Neural cell (in vitro differentiated cells): ENCODE results near the gene MAST2. TPM values are rescaled to one million over a fixed set of nuclear protein-coding genes. Genes with fewer than 3 reads are reported as not detected.

Experiments
- H2AFZ ChIP-seq: fragments of 200-600, 300-800 bp; sonication (generic), shearing (Covaris generic); 2 replicates; pipeline ENCODE4 v1.6.0; 2014; ENCODE audit warnings: low read depth, mild to moderate bottlenecking, antibody characterized with exemption, low read length, moderate library complexity
- H3F3A ChIP-seq: fragments of 200-600 bp; shearing (Covaris generic); 2 replicates; pipeline ENCODE4 v1.6.1; 2016; ENCODE audit warnings: mild to moderate bottlenecking, moderate library complexity, mixed read lengths, antibody characterized with exemption, low read length; ENCODE audit not compliant: insufficient read depth, poor library complexity, severe bottlenecking
- H3K27ac ChIP-seq: fragments of 200-600, 300-800 bp; sonication (generic), shearing (Covaris generic); 2 replicates; pipeline ENCODE4 v1.5.1; 2014; ENCODE audit warnings: mild to moderate bottlenecking, low read length, moderate library complexity
- H3K27me3 ChIP-seq: fragments of 300-800, 200-600 bp; sonication (generic), shearing (Covaris generic); 2 replicates; pipeline ENCODE4 v1.6.0; 2014; ENCODE audit warnings: mild to moderate bottlenecking, low read depth, low read length, moderate library complexity; ENCODE audit not compliant: insufficient read depth
- H3K36me3 ChIP-seq: fragments of 300-800, 200-600 bp; sonication (generic), shearing (Covaris generic); 2 replicates; pipeline ENCODE4 v1.5.1; 2014; ENCODE audit warnings: mild to moderate bottlenecking, antibody characterized with exemption, low read length, moderate library complexity; ENCODE audit not compliant: insufficient read depth
- H3K4me2 ChIP-seq: fragments of 300-800, 200-600 bp; sonication (generic), shearing (Covaris generic); 2 replicates; pipeline ENCODE4 v1.6.0; 2014; ENCODE audit warnings: mild to moderate bottlenecking, low read length
- H3K4me3 ChIP-seq: fragments of 300-800, 200-600 bp; sonication (generic), shearing (Covaris generic); 2 replicates; pipeline ENCODE4 v1.5.1; 2014; ENCODE audit warnings: mild to moderate bottlenecking, low read length, moderate library complexity
- H3K79me2 ChIP-seq: fragments of 200-600 bp; shearing (Covaris generic); replicated peaks from 2 replicates; pipeline ENCODE4 v1.6.0; 2014; ENCODE audit warnings: mild to moderate bottlenecking, low read length, moderate library complexity; ENCODE audit not compliant: insufficient read depth
- H3K9ac ChIP-seq: fragments of 300-800, 200-600 bp; sonication (generic), shearing (Covaris generic); 2 replicates; pipeline ENCODE4 v1.6.1; 2016; ENCODE audit warnings: mild to moderate bottlenecking, low read length, mixed read lengths
- H3K9me2 ChIP-seq: fragments of 200-600 bp; shearing (Covaris generic); 2 replicates; pipeline ENCODE4 v1.6.1; 2016; ENCODE audit warnings: mild to moderate bottlenecking, low read length, mixed read lengths; ENCODE audit not compliant: insufficient read depth
- H3K9me3 ChIP-seq: fragments of 200-600, 300-800 bp; sonication (generic), shearing (Covaris generic); 2 replicates; pipeline ENCODE4 v1.6.1; 2016; ENCODE audit warnings: mild to moderate bottlenecking, mixed run types, low read length, moderate library complexity, mixed read lengths
- H4K20me1 ChIP-seq: fragments of 200-600 bp; shearing (Covaris generic); 2 replicates; pipeline ENCODE4 v1.6.1; 2016; ENCODE audit warnings: mild to moderate bottlenecking, mixed run types; ENCODE audit not compliant: insufficient read depth
- EP300 ChIP-seq: fragments of 450-650 bp; conservative IDR thresholded peaks from 2 replicates; pipeline ENCODE4 v1.6.1; 2014; ENCODE audit warnings: antibody characterized with exemption, mild to moderate bottlenecking, moderate library complexity; ENCODE audit not compliant: poor library complexity, severe bottlenecking
- EZH2 ChIP-seq: fragments of 200-600, 300-800 bp; shearing (Covaris generic), sonication (generic); IDR thresholded peaks from 2 replicates; pipeline ENCODE4 v1.6.1; 2014; ENCODE audit warnings: antibody characterized with exemption, low read length, borderline replicate concordance, mild to moderate bottlenecking; ENCODE audit not compliant: insufficient read depth, poor library complexity, severe bottlenecking
- MXI1 ChIP-seq: fragments of 450-650 bp; conservative IDR thresholded peaks from 2 replicates; pipeline ENCODE4 v1.6.1; 2014; ENCODE audit warnings: antibody characterized with exemption, mild to moderate bottlenecking; ENCODE audit not compliant: poor library complexity, severe bottlenecking
- SMC3 ChIP-seq: fragments of 450-650 bp; conservative IDR thresholded peaks from 2 replicates; pipeline ENCODE4 v1.6.1; 2014; ENCODE audit warnings: antibody characterized with exemption, mild to moderate bottlenecking, moderate library complexity; ENCODE audit not compliant: poor library complexity
- TAF1 ChIP-seq: IDR thresholded peaks from 2 replicates; pipeline ENCODE4 v1.6.1; 2012; ENCODE audit warnings: low read depth
- polyA plus RNA-seq: library from polyadenylated mRNA; depleted of rRNA; stranded (reverse); fragments of >200 nt; gene quantifications from 2 replicates; pipeline ENCODE4 v1.2.3, GENCODE V29; 2014
- TF ChIP-seq, protein P1 (sequence below): IDR thresholded peaks from 2 replicates; pipeline ENCODE4 v1.6.1; 2012; ENCODE audit warnings: borderline replicate concordance
- TF ChIP-seq, protein P2 (sequence below): fragments of 450-650 bp; IDR thresholded peaks from 2 replicates; pipeline ENCODE4 v1.5.1; 2014; ENCODE audit warnings: antibody characterized with exemption, mild to moderate bottlenecking, moderate library complexity; ENCODE audit not compliant: poor library complexity, severe bottlenecking

The MAST2 gene
- polyA plus RNA-seq, 1 donor from 2014 or later = 22.2 TPM

DNA sequence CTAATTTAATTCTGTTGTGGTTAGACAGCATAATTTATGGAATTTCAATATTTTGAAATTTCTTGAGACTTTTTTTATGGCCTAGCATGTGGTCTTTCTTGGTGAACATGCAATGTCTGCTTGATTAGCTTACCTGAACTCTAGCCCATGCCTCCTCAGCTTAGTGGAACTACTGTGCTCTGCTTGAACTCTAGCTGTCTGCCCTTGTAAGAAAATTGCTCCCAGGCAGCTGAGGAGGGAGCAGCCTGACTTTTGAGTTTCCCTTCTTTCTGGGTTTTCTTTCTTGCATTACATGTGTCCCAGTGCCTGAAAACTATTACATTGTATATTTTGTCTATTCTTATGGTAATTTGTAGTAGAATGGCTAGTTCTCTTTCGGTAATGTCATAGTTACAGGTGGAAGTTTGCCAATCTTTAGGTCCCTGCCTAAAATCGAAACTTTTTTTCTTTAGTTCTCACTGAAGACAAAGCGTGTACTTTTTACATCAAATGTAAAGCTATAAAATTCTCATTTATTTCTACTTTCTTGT lies 105.3 kb downstream of the MAST2 start:
- H3K9me3 ChIP-seq = no peaks in the 10 kb centered on the region
- no peaks in the 10 kb centered on the region for H3F3A ChIP-seq
- no peaks in the 10 kb centered on the region for H3K36me3 ChIP-seq
- no peak overlapping the region for H3K4me2 ChIP-seq
- H3K9ac ChIP-seq = no peak overlapping the region
- no peak overlapping the region for H3K27ac ChIP-seq
- TF ChIP-seq EZH2 = no peak
- TF ChIP-seq, protein P1, sequence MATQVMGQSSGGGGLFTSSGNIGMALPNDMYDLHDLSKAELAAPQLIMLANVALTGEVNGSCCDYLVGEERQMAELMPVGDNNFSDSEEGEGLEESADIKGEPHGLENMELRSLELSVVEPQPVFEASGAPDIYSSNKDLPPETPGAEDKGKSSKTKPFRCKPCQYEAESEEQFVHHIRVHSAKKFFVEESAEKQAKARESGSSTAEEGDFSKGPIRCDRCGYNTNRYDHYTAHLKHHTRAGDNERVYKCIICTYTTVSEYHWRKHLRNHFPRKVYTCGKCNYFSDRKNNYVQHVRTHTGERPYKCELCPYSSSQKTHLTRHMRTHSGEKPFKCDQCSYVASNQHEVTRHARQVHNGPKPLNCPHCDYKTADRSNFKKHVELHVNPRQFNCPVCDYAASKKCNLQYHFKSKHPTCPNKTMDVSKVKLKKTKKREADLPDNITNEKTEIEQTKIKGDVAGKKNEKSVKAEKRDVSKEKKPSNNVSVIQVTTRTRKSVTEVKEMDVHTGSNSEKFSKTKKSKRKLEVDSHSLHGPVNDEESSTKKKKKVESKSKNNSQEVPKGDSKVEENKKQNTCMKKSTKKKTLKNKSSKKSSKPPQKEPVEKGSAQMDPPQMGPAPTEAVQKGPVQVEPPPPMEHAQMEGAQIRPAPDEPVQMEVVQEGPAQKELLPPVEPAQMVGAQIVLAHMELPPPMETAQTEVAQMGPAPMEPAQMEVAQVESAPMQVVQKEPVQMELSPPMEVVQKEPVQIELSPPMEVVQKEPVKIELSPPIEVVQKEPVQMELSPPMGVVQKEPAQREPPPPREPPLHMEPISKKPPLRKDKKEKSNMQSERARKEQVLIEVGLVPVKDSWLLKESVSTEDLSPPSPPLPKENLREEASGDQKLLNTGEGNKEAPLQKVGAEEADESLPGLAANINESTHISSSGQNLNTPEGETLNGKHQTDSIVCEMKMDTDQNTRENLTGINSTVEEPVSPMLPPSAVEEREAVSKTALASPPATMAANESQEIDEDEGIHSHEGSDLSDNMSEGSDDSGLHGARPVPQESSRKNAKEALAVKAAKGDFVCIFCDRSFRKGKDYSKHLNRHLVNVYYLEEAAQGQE = no peak
- TF ChIP-seq SMC3 = no peak
- no peaks in the 10 kb centered on the region for H4K20me1 ChIP-seq
- H2AFZ ChIP-seq = no peak overlapping the region
- no peaks in the 10 kb centered on the region for H3K79me2 ChIP-seq
- no peaks in the 10 kb centered on the region for H3K27me3 ChIP-seq
- no peaks in the 10 kb centered on the region for H3K9me2 ChIP-seq
- H3K4me3 ChIP-seq = no peak overlapping the region

DNA sequence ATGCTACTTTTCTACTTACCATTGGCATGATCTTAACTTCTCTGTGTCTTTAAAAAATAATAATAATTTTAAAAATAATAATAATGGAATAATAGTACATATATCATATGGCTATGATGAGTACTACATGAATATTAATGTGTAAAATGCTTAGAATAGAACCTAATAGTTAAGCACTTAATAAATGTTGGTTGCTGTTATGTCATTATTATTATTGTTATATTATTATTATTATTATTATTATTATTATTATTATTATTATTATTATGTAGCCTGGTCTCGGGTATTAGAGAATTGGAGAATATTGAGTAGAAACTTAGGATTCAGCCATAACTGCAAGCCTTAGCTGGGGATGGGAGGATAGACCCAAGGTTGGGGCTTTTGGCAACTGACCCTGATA lies 108.2 kb downstream of the MAST2 start:
- H3K9ac ChIP-seq = no peak overlapping the region
- no peaks in the 10 kb centered on the region for H3F3A ChIP-seq
- no peaks in the 10 kb centered on the region for H3K36me3 ChIP-seq
- H3K4me2 ChIP-seq = no peak overlapping the region
- H3K27ac ChIP-seq = no peak overlapping the region
- H3K27me3 ChIP-seq = no peaks in the 10 kb centered on the region
- H2AFZ ChIP-seq = no peak overlapping the region
- no peak overlapping the region for H3K4me3 ChIP-seq
- no peaks in the 10 kb centered on the region for H3K9me3 ChIP-seq
- no peaks in the 10 kb centered on the region for H3K79me2 ChIP-seq
- no peaks in the 10 kb centered on the region for H3K9me2 ChIP-seq
- TF ChIP-seq TAF1 = no peak
- TF ChIP-seq, protein P1 = no peak
- no peak for TF ChIP-seq EP300
- TF ChIP-seq, protein P2, sequence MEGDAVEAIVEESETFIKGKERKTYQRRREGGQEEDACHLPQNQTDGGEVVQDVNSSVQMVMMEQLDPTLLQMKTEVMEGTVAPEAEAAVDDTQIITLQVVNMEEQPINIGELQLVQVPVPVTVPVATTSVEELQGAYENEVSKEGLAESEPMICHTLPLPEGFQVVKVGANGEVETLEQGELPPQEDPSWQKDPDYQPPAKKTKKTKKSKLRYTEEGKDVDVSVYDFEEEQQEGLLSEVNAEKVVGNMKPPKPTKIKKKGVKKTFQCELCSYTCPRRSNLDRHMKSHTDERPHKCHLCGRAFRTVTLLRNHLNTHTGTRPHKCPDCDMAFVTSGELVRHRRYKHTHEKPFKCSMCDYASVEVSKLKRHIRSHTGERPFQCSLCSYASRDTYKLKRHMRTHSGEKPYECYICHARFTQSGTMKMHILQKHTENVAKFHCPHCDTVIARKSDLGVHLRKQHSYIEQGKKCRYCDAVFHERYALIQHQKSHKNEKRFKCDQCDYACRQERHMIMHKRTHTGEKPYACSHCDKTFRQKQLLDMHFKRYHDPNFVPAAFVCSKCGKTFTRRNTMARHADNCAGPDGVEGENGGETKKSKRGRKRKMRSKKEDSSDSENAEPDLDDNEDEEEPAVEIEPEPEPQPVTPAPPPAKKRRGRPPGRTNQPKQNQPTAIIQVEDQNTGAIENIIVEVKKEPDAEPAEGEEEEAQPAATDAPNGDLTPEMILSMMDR = no peak
- TF ChIP-seq MXI1 = no peak
- no peak for TF ChIP-seq SMC3
- H4K20me1 ChIP-seq = no peaks in the 10 kb centered on the region
